HG02678 (cell line): ENCODE data around the gene FDX2.

Experiments used
- ATAC-seq: cut with Tn5 transposase; IDR thresholded peaks from one replicate; pipeline ENCODE4 v1.9.1; 2021; ENCODE audit warnings: mild to moderate bottlenecking, moderate library complexity; ENCODE audit not compliant: unreplicated experiment

FDX2 gene

DNA sequence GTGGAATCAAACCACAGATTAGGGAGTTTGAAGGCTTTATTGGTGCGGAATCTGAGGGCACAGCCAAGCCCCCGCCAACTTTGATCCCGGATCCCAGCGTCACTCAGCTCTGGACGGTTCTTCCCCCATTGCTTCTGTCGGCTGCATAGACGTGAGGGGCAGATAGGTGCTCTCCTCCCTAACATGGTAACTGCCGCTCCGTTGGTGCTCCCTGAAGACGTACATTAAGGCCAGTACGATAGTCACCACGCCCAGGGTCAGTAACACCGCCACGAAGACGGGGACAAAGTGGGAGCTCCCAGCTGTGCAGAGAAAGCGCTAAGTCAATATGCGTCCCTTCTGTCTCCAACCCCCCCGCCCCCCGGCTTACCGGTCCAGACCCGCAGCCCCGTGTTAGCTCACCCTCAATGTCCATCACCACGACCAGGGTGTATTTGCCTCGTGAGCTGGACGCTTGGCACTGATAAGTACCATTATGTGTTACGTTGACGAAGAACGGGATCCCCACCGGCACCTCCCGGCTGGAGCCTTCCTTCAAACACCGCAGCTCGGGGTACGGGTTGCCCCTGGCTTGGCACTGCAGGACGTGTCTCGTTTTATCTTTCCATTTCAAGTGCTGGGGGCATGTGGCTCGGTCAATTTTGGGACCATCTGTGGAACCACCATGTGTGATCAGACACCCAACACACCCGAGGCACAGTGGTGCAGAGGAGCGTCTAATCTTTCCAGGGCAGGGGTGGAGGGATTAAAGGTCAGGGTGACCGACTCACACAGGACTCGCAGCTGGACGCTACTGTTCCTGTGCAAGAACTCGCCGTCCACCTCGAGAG, 18.2 kb upstream of the FDX2 start:
- ATAC-seq = no peak

DNA sequence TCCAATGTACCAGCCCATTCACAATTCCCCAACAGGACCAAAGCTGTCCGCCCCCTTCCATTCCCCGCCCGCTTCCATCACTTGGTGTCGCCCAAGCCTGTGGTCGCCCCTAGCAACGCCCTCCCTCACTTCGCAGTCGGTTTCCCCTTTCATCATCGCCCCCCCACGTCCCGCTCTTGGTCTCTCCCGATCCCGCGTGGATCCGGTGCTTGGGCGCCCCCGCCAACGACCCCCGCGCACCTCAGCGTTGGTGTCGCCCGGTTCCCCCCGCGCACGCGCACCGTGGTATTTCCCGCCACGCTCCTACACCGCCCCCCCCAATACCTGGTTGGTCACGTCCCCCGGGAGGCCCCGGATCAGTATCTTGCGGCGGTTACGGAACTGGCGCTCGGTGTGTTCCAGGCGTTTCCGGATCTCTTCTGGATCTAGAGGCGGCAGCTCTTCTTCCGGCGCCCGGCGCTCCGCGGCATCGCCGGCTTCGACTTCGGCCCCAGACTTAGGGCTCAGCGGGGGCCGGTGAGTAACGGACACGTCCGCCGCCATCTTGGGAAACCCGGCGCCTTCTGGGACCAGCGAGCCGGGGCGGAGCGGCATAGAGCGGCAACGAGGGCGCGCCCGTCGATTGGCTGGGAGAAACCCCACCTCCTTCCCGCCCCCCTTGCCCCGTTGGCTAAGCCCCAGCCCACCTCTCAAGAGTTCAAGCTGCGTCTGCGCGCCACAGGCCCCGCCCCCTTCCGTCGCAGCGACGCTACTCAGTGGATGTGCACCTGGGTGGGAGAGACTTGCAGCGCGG, 17.3 kb upstream of the FDX2 start, which contains the start of gene RAVER1:
RAVER1 (minus strand) TSS at position 565 of the 793 bp plus-strand sequence; CDS start at position 543, 22 bp downstream.
- peak; percentile 90 for ATAC-seq

DNA sequence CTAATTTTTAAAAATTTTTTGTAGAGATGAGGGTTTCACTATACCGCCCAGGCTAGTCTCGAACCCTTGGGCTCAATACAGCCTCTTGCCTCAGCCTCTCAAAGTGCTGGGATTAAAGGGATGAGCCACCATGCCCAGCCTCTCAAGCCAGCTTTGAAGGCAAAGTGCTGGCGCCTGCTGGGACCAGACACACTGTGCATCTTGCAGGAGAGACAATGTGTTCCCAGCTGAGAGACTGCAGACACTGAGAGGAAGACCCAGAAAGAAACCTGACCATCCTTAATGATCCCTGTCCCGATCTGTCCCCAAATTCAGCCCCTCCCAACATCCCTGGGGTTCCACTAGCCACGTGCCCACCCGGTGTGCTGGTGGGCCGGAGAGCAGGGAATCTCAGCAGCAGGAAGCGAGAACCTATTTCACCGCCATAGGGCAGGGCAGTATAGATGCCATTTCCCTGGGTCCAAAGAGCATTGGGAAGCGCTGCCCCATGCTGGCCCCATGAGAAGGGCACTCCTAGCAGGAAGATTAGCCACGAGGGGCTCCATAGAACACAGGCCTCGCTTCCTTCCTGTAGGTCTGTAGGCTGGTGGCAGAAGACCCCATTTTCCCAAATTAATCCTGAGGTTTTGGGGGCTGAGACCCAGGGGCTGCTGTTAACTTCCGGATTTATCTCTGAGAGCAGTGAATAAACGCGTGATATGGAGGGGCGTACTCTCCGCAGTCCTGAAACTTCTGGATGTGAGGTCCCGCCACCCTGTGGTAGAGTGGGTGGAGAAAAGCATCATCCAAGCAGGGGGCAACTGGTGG, 16.5 kb upstream of the FDX2 start:
- ATAC-seq = no peak

DNA sequence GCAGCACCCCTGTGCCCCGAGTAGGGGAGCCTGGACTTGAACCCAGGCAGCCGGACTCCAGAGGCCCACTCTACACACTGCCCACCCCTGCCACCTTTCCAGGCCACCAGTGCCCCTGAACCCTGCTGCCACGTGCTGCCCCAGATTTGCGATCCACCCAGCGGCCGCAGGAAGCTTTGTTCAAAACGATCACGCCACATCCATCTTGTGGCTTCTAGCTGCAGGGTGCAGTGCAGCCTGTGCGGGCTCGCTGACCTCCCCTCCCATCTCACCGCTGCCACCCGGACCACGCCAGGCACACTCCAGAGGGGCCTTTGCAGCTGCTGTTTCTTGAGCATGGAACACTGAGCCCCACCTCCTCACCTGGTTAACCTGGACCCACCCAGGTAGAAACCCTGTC, 13.7 kb upstream of the FDX2 start:
- no peak for ATAC-seq

DNA sequence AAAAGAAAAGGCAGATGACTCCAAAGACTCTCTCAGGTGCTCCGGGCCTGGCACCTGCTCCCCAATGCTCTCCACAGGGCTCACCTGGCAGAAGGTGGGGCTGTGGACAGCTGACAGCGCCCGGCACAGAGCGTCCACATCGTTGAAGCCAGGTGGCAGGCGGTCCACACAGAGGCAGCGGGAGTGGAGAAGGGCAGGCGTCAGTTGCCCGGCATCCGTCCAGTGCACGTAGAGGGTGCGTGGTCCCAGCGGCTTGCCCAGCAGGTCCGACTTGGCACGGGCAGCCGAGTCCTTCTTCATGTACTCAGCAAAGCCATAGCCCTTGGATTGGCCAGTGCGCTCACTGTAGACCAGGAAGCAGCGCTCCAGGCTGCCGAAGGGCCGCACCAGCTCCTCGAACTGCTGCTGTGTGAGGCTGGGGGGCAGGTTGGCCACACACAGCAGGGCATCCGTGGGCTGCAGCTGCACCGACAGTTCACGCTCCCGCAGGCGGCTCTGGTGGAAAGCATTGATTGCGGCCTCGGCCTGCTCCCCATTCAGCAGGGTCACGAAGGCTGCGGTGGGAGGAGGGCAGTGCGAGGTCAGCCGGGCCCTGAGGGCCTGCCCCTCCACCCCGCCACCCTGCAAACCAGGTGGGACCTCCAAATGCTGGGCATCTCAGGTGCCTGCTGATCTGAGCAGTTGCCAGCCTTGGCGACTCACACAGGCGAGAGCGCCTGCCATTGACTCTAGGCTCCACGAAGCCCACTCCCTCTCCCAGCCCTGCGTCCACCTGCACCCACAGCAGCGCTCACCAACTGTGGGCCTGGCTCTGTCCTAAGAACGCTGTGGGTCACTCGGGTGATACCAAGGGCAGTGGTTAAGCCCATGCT, 13.0 kb upstream of the FDX2 start:
- no peak for ATAC-seq

DNA sequence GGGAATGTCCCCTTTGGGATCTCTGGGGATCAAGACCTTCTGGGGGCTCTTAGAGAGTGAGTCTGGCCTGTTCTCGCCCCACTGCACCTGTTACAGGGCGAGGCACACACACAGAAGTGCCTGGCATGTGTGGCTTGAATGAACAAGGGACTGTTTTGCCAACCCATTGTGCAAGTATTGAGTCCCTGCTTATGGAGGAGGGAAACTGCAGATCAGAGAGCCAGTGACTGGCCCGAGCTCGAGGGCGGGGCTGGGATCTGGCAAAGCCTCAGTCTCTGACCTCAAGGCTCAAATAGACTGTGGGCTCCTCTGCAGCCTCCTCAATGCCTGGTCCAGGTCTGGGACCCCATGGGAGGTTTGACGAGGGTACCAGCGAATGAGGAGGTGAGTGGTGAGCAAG, 12.0 kb upstream of the FDX2 start:
- ATAC-seq = no peak

DNA sequence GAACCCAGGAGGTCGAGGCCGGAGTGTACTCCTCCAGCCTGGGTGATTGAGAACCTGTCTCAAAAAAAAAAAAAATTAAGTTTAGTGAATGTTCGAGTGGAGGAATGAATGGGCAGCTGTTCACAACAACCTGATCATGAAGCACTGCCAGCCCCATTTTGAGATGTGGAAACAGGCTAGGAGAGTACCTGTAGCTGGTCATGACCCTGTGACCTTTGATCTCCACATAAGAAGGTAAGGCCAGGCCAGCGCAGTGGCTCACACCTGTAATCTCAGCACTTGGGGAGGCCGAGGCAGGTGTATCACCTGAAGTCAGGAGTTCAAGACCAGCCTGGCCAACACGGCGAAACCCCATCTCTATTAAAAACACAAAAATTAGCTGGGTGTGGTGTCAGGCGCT, 9.9 kb upstream of the FDX2 start:
- ATAC-seq = no peak

DNA sequence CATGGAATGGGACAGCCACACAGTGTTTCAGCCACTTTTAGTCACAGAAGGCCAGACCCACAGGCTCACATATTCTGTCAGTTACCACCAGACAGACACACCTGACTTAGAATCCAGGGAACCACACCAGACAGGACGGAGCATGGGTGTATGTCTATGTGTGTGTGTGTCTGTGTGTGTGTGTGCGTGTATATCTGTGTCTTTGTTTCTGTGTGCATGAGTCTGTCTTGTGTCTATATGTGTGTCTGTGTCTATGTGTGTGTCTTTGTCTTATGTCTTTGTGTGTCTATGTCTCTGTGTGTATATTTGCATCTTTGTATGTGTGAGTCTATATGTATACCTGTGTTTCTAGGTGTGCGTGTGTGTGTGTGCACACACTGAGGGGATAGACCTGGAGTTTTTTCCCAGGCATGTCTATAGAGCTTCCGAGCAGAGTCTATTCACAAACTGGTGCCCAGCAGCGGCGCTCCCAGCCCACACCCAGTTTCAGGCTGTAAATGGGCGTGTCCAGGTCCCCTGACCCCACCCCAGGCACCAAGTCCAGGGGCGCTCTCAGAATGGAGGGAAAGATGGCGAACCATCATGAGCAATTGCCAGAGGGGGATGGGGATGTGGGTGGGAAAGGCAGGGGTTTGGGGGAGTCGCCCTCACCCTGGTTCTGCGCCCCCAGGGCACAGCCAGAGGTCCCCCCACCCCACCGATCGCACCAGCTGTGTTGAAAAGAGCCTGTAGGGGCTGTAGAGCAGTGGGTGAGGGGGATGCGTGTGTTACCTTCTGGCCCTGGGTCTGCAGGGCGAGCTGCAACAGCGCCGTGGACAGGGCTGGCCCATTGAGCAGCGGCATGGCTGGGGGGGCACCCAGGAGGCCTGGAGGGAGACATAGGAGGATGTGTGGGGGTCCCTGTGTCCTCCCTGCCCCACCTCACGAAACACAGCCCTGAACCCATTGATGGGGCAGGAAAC, 6.3 kb upstream of the FDX2 start:
- no peak for ATAC-seq

DNA sequence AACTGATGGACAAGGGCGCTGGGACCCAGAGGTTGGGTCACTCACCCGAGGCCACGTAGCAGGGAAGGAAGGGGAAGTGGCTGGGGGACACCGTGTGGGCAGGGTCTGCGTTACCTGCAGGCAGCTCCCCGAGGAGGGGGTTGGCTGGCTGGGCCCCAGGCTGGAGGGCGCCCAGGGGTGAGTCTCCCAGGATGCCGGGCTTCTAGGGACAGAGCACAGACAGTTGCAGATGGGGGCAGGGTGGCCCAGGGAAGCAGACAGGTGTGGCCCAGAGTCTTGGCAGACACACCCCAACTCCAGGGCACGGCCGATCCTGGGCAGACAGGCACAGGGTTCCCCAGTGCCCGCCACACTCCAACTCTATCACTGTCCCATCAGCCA, 5.6 kb upstream of the FDX2 start:
- no peak for ATAC-seq

DNA sequence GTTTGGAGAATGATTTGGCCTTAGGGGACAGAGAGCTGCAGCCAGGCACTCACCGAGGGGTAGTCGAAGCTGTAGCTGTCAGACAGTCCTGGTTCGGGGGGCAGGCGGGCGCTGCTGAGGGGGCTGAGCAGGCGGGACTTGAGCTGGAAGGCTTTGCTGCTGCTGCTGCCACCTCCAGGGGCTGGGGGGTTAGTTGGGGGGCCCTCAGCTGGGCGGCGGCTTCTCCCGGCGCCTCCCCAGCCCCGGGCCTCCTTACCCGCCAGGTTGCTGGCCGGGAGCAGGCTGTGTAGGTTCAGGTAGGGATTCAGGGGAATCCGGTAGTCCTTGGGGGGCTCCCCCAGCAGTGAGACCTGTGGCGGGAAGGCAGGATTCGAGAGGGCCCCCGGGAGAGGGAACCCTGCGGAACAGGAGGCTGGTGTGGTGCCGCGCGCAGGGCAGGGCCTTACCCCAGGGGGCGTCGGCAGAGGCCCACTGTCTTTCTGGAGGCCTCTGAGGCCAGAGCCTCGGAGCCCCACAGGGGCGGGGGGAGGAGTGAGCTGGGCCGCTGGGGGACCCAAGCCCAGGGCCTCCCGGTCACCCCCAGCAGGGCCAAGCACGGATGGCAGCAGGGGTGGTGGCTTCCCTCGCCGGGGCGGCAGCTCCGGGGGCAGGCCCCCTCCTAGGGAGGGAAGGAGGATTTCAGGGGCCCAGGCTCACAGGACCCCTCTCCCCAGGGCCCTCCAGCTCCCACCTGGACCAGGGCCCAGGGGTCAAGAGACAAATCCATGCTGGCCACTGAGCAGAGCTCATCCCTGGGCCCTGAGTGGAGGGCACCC, 5.0 kb upstream of the FDX2 start:
- ATAC-seq = no peak

DNA sequence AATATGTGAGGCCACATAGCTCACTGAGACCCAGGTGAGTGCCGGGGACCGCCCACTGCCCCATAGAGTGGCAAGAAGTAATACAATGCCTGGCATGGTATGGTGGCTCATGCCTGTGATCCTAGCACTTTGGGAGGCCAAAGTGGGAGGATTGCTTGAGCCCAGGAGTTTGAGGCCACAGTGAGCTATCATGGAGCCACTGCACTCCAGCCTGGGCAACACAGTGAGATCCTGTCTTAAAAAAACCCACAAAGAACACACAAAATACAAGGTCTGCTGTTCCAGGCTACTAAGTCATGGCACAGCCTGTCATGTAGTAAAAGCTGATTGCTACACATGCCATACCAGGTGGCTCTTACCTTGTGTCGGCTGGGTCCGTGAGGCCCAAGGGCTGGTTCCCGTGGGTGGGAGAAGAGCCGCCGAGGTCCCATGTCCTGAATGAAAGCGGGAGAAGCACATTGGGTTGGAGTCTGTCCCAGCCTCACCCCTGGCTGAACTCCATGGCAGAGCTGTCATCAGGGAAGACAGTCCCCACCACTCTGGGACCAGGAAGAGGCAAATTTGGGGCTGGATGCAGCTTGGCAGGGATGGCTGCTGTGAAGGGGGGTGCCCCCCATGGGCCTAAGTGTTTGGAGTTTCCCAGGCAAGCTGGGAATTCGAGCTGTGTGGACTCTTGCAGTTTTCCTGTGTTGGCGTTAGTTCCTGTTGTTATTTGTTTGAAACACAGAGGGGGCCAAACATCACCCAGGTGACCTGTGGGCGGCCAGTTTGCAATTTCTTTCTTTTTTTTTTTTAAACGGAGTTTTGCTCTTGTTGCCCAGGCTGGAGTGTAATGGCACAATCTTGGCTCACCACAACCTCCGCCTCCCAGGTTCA, 3.2 kb upstream of the FDX2 start:
- no peak for ATAC-seq

DNA sequence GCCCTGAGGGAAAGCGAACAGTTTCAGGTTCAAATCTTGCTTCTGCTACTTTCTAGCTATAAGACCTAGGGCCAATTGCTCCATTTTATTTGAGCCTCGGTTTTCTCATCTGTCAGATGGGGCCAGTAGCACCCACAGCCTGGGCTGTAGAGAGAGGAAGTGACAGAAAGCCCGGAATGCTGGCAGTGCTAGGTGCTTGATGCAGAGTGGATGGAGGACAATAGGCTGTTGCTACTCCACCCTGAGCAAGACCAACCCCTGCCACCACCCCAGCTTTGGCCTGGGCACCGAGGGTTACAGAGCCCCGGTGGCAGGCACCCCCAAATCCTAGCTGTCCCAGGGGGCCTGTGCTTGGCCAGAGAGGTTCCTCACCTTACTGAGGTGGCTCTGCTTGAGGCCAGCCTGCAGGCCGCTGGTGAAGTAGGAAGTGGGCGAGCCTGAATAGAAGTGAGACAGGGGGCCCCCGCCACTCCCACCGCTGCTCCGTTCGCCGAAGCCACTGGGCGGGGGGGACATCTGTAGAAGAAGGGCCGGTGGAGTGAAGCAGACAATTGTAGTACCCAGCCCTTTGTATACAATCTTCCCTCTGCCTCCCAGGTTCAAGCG, 2.1 kb upstream of the FDX2 start:
- no peak for ATAC-seq

DNA sequence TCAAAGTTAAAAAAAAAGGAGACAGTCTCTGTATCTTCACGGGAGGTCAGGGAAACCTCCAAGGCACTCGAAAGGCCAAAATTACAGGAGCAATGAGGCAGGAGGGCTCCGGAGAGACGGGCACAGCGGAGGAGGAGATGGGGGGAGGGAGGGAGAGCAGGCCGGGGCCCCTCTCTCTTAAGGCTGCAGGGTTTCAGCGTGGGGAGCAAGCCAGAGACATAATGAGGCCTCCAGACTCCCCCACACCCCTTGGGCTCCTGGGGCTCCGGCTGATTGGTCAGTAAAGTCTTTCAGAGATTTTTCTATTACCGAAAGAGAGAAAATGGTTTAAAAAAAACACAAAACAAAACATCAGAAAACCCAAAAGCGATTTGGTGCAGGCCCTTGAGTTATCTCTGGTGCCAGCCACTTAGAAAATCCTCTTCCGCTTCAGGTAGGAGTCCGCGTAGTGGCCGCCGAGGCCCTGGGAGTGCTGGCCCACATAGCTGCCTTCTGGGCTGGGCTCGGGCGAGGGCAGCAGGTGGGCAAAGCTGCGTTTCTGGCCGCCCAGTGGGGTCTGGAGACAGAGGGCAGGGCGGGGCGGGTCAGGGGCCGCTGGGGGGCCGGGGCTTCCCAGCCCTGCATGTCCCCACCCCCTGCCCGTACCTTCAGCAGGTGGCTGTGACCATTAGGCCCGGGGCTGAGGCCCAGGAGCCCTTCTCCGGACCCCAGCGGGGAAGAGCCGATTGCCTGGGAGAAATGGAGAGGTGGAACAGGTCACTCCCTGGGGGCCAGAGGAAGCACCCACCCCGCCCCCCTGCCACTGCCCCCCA, 1.4 kb upstream of the FDX2 start:
- ATAC-seq = no peak

DNA sequence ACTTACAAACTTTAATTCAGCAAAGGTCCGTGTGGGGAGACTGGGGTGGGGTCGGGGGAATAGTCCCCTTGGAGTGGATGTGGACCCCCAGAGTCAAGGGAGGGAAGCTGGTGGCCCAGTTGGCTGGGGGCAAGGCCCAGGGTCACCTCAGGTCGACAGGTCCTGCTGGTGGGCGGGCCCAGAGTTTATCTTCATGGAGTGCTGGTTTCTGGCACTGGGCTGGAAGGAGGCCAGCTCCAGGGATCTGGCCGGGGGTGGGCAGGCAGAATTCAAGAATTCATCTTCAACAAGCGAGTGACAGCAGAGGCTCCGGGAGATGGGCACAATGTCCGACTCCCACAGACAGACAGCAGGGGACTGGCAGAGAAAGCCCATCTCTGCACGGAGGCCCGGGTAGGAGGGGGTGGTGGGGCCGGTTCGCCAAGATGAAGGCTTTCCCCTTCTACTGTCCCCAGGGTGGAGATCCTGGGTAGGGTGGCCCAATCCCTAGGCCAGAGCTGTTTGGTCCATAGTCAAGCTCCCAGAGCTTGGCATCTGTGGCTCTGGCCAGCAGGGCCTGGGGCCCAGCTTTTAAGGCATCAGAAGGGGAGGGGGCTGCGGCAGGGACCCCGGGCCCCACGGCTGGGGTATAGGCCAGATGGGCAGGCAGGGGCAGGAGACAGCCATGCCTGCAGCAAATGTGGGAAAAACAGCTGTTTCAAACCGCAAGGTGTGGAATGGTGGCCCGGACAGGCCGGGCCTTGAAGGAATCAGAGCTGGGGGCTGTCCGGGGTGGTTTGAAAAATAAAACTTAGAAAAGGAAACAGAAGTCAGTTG, 622 bp upstream of the FDX2 start:
- no peak for ATAC-seq

DNA sequence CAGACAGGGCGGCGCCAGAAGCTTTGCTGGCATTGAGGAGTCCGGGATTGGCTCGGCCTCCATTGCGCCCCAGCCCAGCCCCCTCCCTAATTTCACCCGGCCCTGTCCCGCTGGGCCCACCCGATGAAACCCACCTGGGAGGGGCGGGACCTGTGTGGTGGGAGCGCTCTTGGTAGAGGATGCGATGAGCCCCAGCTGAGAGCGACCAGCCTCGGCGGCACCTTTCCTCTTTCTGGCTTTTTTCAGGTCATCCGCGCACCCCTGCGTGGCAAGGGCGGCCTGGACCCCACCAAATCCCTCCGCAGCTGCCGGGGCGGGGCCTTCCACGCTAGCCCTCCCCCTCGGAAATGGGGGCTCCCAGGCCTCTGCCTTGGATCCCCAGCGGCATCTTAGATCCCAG, 6.4 kb downstream of the FDX2 start, which contains the start of gene ZGLP1:
ZGLP1 (minus strand) TSS at position 393 of the 400 bp plus-strand sequence.
- no peak for ATAC-seq
